K562 (cell line): ENCODE data around the gene CD164L2. TPM values are rescaled to one million over a fixed set of nuclear protein-coding genes. Genes with fewer than 3 reads are reported as not detected.
A peak's percentile ranks its signal among the peaks of the same experiment; 100 is the strongest.

Source experiments
- BRD9 ChIP-seq: fragments of 450-650 bp; IDR thresholded peaks from 2 replicates; pipeline ENCODE4 v1.6.1; 2018; ENCODE audit warnings: low read depth; ENCODE audit not compliant: partially characterized antibody
- CC2D1A ChIP-seq: fragments of 450-650 bp; IDR thresholded peaks from 2 replicates; pipeline ENCODE4 v1.6.1; 2017; ENCODE audit warnings: mild to moderate bottlenecking
- DACH1 ChIP-seq: fragments of 450-650 bp; IDR thresholded peaks from 2 replicates; pipeline ENCODE4 v1.6.1; 2018; ENCODE audit not compliant: partially characterized antibody
- FOXA3 ChIP-seq, 2 experiments: fragments of 450-650 bp in 1 of 2; sonication (generic) in 1 of 2; formaldehyde crosslinking; IDR thresholded peaks in 1 of 2; conservative IDR thresholded peaks in 1 of 2; 2 replicates each; pipeline versions ENCODE4 v1.4.0 to v1.8.0; 2020 to 2022; ENCODE audit warnings: mild to moderate bottlenecking in 2 of 2, missing genetic modification reagents in 1 of 2
- FUS ChIP-seq: fragments of 200-400 bp; formaldehyde crosslinking; optimal IDR thresholded peaks from 2 replicates; pipeline ENCODE3; 2017; ENCODE audit warnings: low read depth, low read length
- HMG20B ChIP-seq: fragments of 250-450 bp; sonication (Bioruptor Pico); IDR thresholded peaks from 2 replicates; pipeline ENCODE4 v1.5.0; 2021; ENCODE audit warnings: mild to moderate bottlenecking
- ILK ChIP-seq: fragments of 450-650 bp; IDR thresholded peaks from 2 replicates; pipeline ENCODE4 v1.6.1; 2016; ENCODE audit warnings: missing genetic modification characterization, low read depth, mild to moderate bottlenecking, missing compliant biosample characterization, moderate library complexity, borderline replicate concordance
- MAFG ChIP-seq: fragments of 450-650 bp; conservative IDR thresholded peaks from 2 replicates; pipeline ENCODE4 v1.6.1; 2016; ENCODE audit warnings: missing genetic modification characterization, missing compliant biosample characterization
- RFX5 ChIP-seq: IDR thresholded peaks from 2 replicates; pipeline ENCODE4 v1.6.1; 2011; ENCODE audit warnings: low read depth, mild to moderate bottlenecking, improper control_type of control experiment, low read length
- RNF219 ChIP-seq: fragments of 250-450 bp; sonication (Bioruptor Pico); IDR thresholded peaks from 2 replicates; pipeline ENCODE4 v1.5.0; 2022; ENCODE audit warnings: mild to moderate bottlenecking
- RREB1 ChIP-seq: fragments of 250-450 bp; sonication (Bioruptor Pico); IDR thresholded peaks from 2 replicates; pipeline ENCODE4 v1.4.0; 2020
- SMAD1 ChIP-seq: fragments of 150-350 bp; IDR thresholded peaks from 2 replicates; pipeline ENCODE4 v1.6.1; 2014; ENCODE audit warnings: low read length, low read depth; ENCODE audit not compliant: partially characterized antibody
- SMC3 ChIP-seq: conservative IDR thresholded peaks from 2 replicates; pipeline ENCODE4 v1.6.1; 2011; ENCODE audit warnings: low read depth, low read length, improper control_type of control experiment; ENCODE audit not compliant: insufficient read depth
- SRSF3 ChIP-seq: fragments of 200-400 bp; formaldehyde crosslinking; IDR thresholded peaks from 2 replicates; pipeline ENCODE4 v1.6.1; 2016; ENCODE audit warnings: mild to moderate bottlenecking, low read length, moderate library complexity; ENCODE audit not compliant: insufficient read depth
- TFAP4 ChIP-seq: sonication (generic); formaldehyde crosslinking; IDR thresholded peaks from 2 replicates; pipeline ENCODE4 v1.8.0; 2022; ENCODE audit warnings: missing genetic modification reagents, mild to moderate bottlenecking, moderate library complexity, borderline replicate concordance
- ZNF217 ChIP-seq: sonication (generic); formaldehyde crosslinking; IDR thresholded peaks from 2 replicates; pipeline ENCODE4 v1.8.0; 2022; ENCODE audit warnings: mild to moderate bottlenecking, missing genetic modification reagents
- ZNF644 ChIP-seq: fragments of 200-800 bp; sonication (Bioruptor generic); IDR thresholded peaks from 2 replicates; pipeline ENCODE4 v1.6.1; 2016; ENCODE audit warnings: low read depth, missing genetic modification characterization, missing compliant biosample characterization
- ZNF830 ChIP-seq: fragments of 250-450 bp; sonication (Bioruptor Pico); IDR thresholded peaks from 2 replicates; pipeline ENCODE4 v1.5.0; 2021; ENCODE audit warnings: mild to moderate bottlenecking
- polyA plus RNA-seq, 8 experiments: library from polyadenylated mRNA; depleted of rRNA in 4 of 8; stranded (reverse) in 5 of 8; unstranded in 3 of 8; fragments of >200 nt; fragmentation: Nextera tagmentation in 2 of 8; fragmentation: Illumina TruSeq in 1 of 8; extraction: Ambion mirVana in 2 of 8; extraction: Trizol in 1 of 8; gene quantifications; 2 replicates each; pipeline versions ENCODE4 v1.2.1 to v1.2.3, GENCODE V29; 2011 to 2014; ENCODE audit warnings: inconsistent platforms in 1 of 8, missing spikeins in 1 of 8
- total RNA-seq, 7 experiments: library from RNA; depleted of rRNA in 6 of 7; stranded (reverse); fragments of >200 nt in 6 of 7; fragmentation: Illumina TruSeq in 2 of 7; extraction: Trizol in 2 of 7; gene quantifications; 2 replicates each; pipeline versions ENCODE4 v1.2.1 to v1.2.3, GENCODE V29; 2011 to 2021; ENCODE audit warnings: low replicate concordance in 1 of 7

Gene CD164L2
- total and polyA plus RNA-seq, 9 of the 15 experiments (the other 6 are each of a cell fraction or from before 2014, with no cell fraction given), result 0.08 to 0.92 (median 0.38) TPM; not detected in 1

- TF ChIP-seq RNF219 (CRISPR knock-in tag) (no peak), ZNF644 (tag) (no peak), ILK (tag) (no peak), FOXA3 (CRISPR knock-in tag; conservative IDR thresholded peaks at IDR 0.05 in 1 of 2, IDR thresholded peaks at IDR 0.05 in 1 of 2) (peak in 1 of 2 experiments; percentile 14; a peak in 1 of 4 replicates), SMAD1 (no peak), ZNF830 (CRISPR knock-in tag) (no peak), DACH1 (no peak), RFX5 (no peak), TFAP4 (CRISPR knock-in tag) (0 out of 2 replicates have a peak, but pooled peaks have one; percentile 16), HMG20B (CRISPR knock-in tag) (no peak), SMC3 (0 out of 2 replicates have a peak, but pooled peaks have one; percentile 11), FUS (no peak), BRD9 (no peak), CC2D1A (0 out of 2 replicates have a peak, but pooled peaks have one; percentile 3), MAFG (tag) (no peak), SRSF3 (no peak), RREB1 (no peak), ZNF217 (CRISPR knock-in tag) (no peak)
Observed at GRCh38 chr1:27372808-27373690, 10.1 kb downstream of the CD164L2 start (continued).
